H1 (cell line): ENCODE data around the gene MYPN. TPM values are rescaled to one million over a fixed set of nuclear protein-coding genes. Genes with fewer than 3 reads are reported as not detected.

ENCODE experiments used
- CTCF ChIA-PET: fragments of 300-600 bp; sonication (Branson Sonifier 250); formaldehyde crosslinking; loops from one replicate; lab custom pipeline; 2021; ENCODE audit not compliant: partially characterized antibody; lab: Charles Lee
- POLR2A ChIA-PET: fragments of 300-600 bp; sonication (Branson Sonifier 250); formaldehyde crosslinking; loops from one replicate; lab custom pipeline; 2021; ENCODE audit warnings: inconsistent platforms; ENCODE audit not compliant: partially characterized antibody; lab: Charles Lee
- DNase-seq, 2 experiments: peaks; one replicate each; pipeline versions ENCODE4 v3.0.0 to v3.0.0-alpha.2; 2010 to 2022; ENCODE audit warnings: low spot score in 2 of 2, low read depth in 1 of 2, mixed read lengths in 1 of 2
- FAIRE-seq: peaks from 2 replicates; lab custom pipeline; 2011; peaks lifted over from hg19 to GRCh38; lab: Jason Lieb, UNC
- H2AFZ ChIP-seq: 2 replicates; pipeline ENCODE4 v1.8.1; 2012; ENCODE audit warnings: low read length, inconsistent platforms
- H2AK5ac ChIP-seq: 2 replicates; pipeline ENCODE4 v1.6.1; 2013; ENCODE audit warnings: low read depth, low read length
- H2BK120ac ChIP-seq: replicated peaks from 2 replicates; pipeline ENCODE3; 2013; ENCODE audit warnings: low read depth, low read length, inconsistent platforms
- H2BK12ac ChIP-seq: 2 replicates; pipeline ENCODE4 v1.6.1; 2013; ENCODE audit warnings: low read depth, low read length
- H2BK15ac ChIP-seq: 2 replicates; pipeline ENCODE4 v1.6.1; 2013; ENCODE audit warnings: low read length
- H2BK20ac ChIP-seq: 2 replicates; pipeline ENCODE4 v1.6.1; 2013; ENCODE audit warnings: low read length
- H2BK5ac ChIP-seq: 2 replicates; pipeline ENCODE4 v1.6.1; 2013; ENCODE audit warnings: low read depth, low read length
- H3K14ac ChIP-seq: 2 replicates; pipeline ENCODE4 v1.6.1; 2013; ENCODE audit warnings: inconsistent platforms; ENCODE audit not compliant: insufficient read length
- H3K18ac ChIP-seq: 2 replicates; pipeline ENCODE4 v1.6.1; 2013; ENCODE audit warnings: low read length; ENCODE audit errors: extremely low read depth
- H3K23ac ChIP-seq: 2 replicates; pipeline ENCODE4 v1.6.1; 2013; ENCODE audit warnings: inconsistent platforms; ENCODE audit not compliant: insufficient read length
- H3K23me2 ChIP-seq: 2 replicates; pipeline ENCODE4 v1.6.1; 2013; ENCODE audit warnings: low read depth, low read length
- H3K27ac ChIP-seq: 2 replicates; pipeline ENCODE4 v1.6.1; 2011; ENCODE audit warnings: low read depth, low read length, inconsistent platforms
- H3K27me3 ChIP-seq, 4 experiments: replicated peaks in 1 of 4; 1 replicate in 1 of 4; 2 replicates in 3 of 4; pipeline versions ENCODE4 v1.6.1 to v1.8.1; 2011 to 2013; ENCODE audit warnings: low read length in 3 of 4, mild to moderate bottlenecking in 3 of 4, inconsistent platforms in 2 of 4, mixed read lengths in 2 of 4, moderate library complexity in 1 of 4; ENCODE audit not compliant: control insufficient read depth in 3 of 4, insufficient read depth in 3 of 4; ENCODE audit errors: extremely low read depth in 1 of 4
- H3K36me3 ChIP-seq, 4 experiments: 2 replicates each; pipeline versions ENCODE4 v1.6.1 to v1.8.1; 2011 to 2013; ENCODE audit warnings: mild to moderate bottlenecking in 4 of 4, low read length in 3 of 4, moderate library complexity in 2 of 4, control low read depth in 1 of 4, inconsistent platforms in 1 of 4; ENCODE audit not compliant: insufficient read depth in 4 of 4, control insufficient read depth in 2 of 4
- H3K4ac ChIP-seq: replicated peaks from 2 replicates; pipeline ENCODE3; 2013; ENCODE audit warnings: low read length, low read depth, mixed read lengths, inconsistent platforms; ENCODE audit not compliant: insufficient read length
- H3K4me1 ChIP-seq, 4 experiments: replicated peaks in 1 of 4; 1 replicate in 1 of 4; 2 replicates in 3 of 4; pipeline versions ENCODE4 v1.6.1 to v1.8.1; 2011 to 2013; ENCODE audit warnings: low read length in 3 of 4, inconsistent platforms in 2 of 4, mixed read lengths in 1 of 4; ENCODE audit not compliant: insufficient read depth in 4 of 4, control insufficient read depth in 3 of 4
- H3K4me2 ChIP-seq, 2 experiments: 2 replicates each; pipeline versions ENCODE4 v1.6.1 to v1.8.1; 2011 to 2013; ENCODE audit warnings: low read depth in 2 of 2, low read length in 2 of 2, control low read depth in 1 of 2, inconsistent platforms in 1 of 2, mild to moderate bottlenecking in 1 of 2; ENCODE audit not compliant: insufficient read depth in 1 of 2
- H3K4me3 ChIP-seq, 4 experiments: fragments of 200-600, 300-600 bp in 1 of 4; sonication (generic), shearing (Covaris generic), sonication (Bioruptor Twin) in 1 of 4; 2 replicates each; pipeline versions ENCODE4 v1.5.1 to v1.8.1; 2011 to 2016; ENCODE audit warnings: low read length in 4 of 4, low read depth in 3 of 4, control low read depth in 2 of 4, inconsistent platforms in 2 of 4, mild to moderate bottlenecking in 2 of 4, mixed read lengths in 1 of 4, moderate library complexity in 1 of 4; ENCODE audit not compliant: insufficient read depth in 2 of 4; ENCODE audit errors: extremely low read depth in 1 of 4
- H3K56ac ChIP-seq: replicated peaks from 2 replicates; pipeline ENCODE3; 2013; ENCODE audit warnings: low read depth, mild to moderate bottlenecking, mixed read lengths, low read length, inconsistent platforms; ENCODE audit not compliant: insufficient read length
- H3K79me1 ChIP-seq: 2 replicates; pipeline ENCODE4 v1.6.1; 2013; ENCODE audit warnings: low read depth, low read length, control low read depth
- H3K79me2 ChIP-seq, 2 experiments: 2 replicates each; pipeline versions ENCODE4 v1.6.1 to v1.8.1; 2012 to 2013; ENCODE audit warnings: low read length in 2 of 2, mild to moderate bottlenecking in 2 of 2, inconsistent platforms in 1 of 2; ENCODE audit not compliant: insufficient read depth in 2 of 2, control insufficient read depth in 1 of 2
- H3K9ac ChIP-seq, 4 experiments: replicated peaks in 1 of 4; 1 replicate in 1 of 4; 2 replicates in 3 of 4; pipeline versions ENCODE4 v1.6.1 to v1.8.1; 2011 to 2013; ENCODE audit warnings: low read depth in 3 of 4, low read length in 3 of 4, control low read depth in 2 of 4, mild to moderate bottlenecking in 2 of 4, moderate library complexity in 2 of 4, inconsistent platforms in 1 of 4; ENCODE audit errors: extremely low read depth in 1 of 4
- H3K9me3 ChIP-seq, 2 experiments: 2 replicates each; pipeline versions ENCODE4 v1.6.1 to v1.8.1; 2012 to 2013; ENCODE audit warnings: mild to moderate bottlenecking in 2 of 2, moderate library complexity in 2 of 2, control low read depth in 1 of 2, inconsistent platforms in 1 of 2, low read depth in 1 of 2, low read length in 1 of 2, mixed read lengths in 1 of 2; ENCODE audit not compliant: insufficient read depth in 2 of 2
- H4K20me1 ChIP-seq, 2 experiments: replicated peaks in 1 of 2; 2 replicates each; pipeline versions ENCODE3 to v1.8.1; 2011 to 2013; ENCODE audit warnings: inconsistent platforms in 2 of 2, low read length in 2 of 2, mild to moderate bottlenecking in 1 of 2; ENCODE audit not compliant: insufficient read depth in 2 of 2, control insufficient read depth in 1 of 2
- H4K5ac ChIP-seq: 2 replicates; pipeline ENCODE4 v1.6.1; 2013; ENCODE audit warnings: low read length, low read depth, mixed read lengths, inconsistent platforms; ENCODE audit not compliant: insufficient read length
- H4K8ac ChIP-seq: 2 replicates; pipeline ENCODE4 v1.8.0; 2013; ENCODE audit warnings: mild to moderate bottlenecking, moderate library complexity, low read length, inconsistent platforms; ENCODE audit not compliant: insufficient read depth; ENCODE audit errors: extremely low read depth
- H4K91ac ChIP-seq: replicated peaks from 2 replicates; pipeline ENCODE3; 2013; ENCODE audit warnings: low read length, mixed read lengths, inconsistent platforms; ENCODE audit not compliant: insufficient read length
- JUN ChIP-seq: IDR thresholded peaks from 2 replicates; pipeline ENCODE4 v1.6.1; 2011; ENCODE audit warnings: low read depth, mild to moderate bottlenecking, improper control_type of control experiment, low read length
- RFX5 ChIP-seq: IDR thresholded peaks from 2 replicates; pipeline ENCODE4 v1.6.1; 2011; ENCODE audit warnings: low read depth, low read length, improper control_type of control experiment, borderline replicate concordance
- WGBS, 2 experiments: shearing (Covaris generic) in 1 of 2; methylation state at CpG; one replicate each; pipeline versions ENCODE4 v1.1.6 to v1.1.7; 2013 to 2015; ENCODE audit warnings: low lambda C conversion rate in 2 of 2, mixed read lengths in 2 of 2, inconsistent platforms in 1 of 2, low coverage in 1 of 2, missing lambda C conversion rate in 1 of 2; ENCODE audit not compliant: insufficient replicate concordance in 2 of 2, insufficient coverage in 1 of 2, insufficient read length in 1 of 2; ENCODE audit errors: extremely low coverage in 1 of 2, missing lambda C conversion rate in 1 of 2; 5-methylcytosine and 5-hydroxymethylcytosine counted together
- polyA plus RNA-seq, 7 experiments: library from polyadenylated mRNA; depleted of rRNA in 3 of 7; stranded (reverse) in 5 of 7; unstranded in 2 of 7; fragments of >200 nt in 5 of 7; fragments of 200-250 nt in 2 of 7; gene quantifications; 1 replicate in 5 of 7; 2 replicates in 1 of 7; 4 replicates in 1 of 7; pipeline versions ENCODE4 v1.2.1 to v1.2.3, GENCODE V29; 2011 to 2013; ENCODE audit warnings: missing spikeins in 2 of 7, mixed read lengths in 2 of 7
- total RNA-seq: library from RNA; stranded (reverse); fragmentation: NEBNext Ultra II Directional; extraction: Animal tissue kit (Norgen Biotek cat#: 25700); gene quantifications from 2 replicates; pipeline ENCODE4 v1.2.1, GENCODE V29; 2021

MYPN gene
- total and polyA plus RNA-seq, 2 of the 8 experiments (the other 6 are each of a cell fraction or from before 2014, with no cell fraction given) = not detected

- ChIA-PET POLR2A (no interaction called here), CTCF (no interaction called here)
- TF ChIP-seq RFX5 = no peak
- no peak for TF ChIP-seq JUN
- no peak overlapping the region for H2BK20ac ChIP-seq
- no peaks in the 10 kb centered on the region for H3K4me1 ChIP-seq
- H3K79me1 ChIP-seq = no peaks in the 10 kb centered on the region
- H3K23me2 ChIP-seq = no peaks in the 10 kb centered on the region
- no peak overlapping the region for H3K4ac ChIP-seq
- no peak overlapping the region for H3K4me3 ChIP-seq
- H2AFZ ChIP-seq = no peak overlapping the region
- FAIRE-seq (no peak), DNase-seq (no peak)
- H2BK12ac ChIP-seq = no peak overlapping the region
- H3K18ac ChIP-seq = no peak overlapping the region
- no peak overlapping the region for H2BK120ac ChIP-seq
- H3K79me2 ChIP-seq = no peaks in the 10 kb centered on the region
- H4K20me1 ChIP-seq = no peaks in the 10 kb centered on the region
- no peak overlapping the region for H3K27ac ChIP-seq
- H2AK5ac ChIP-seq = no peak overlapping the region
- 95% methylated on average over 3 of the region's 3 CpGs; no CpG with 5 or more reads in 1 of the 2 experiments for WGBS, 2 experiments
- no peaks in the 10 kb centered on the region for H3K27me3 ChIP-seq
- no peak overlapping the region for H2BK5ac ChIP-seq
- no peak overlapping the region for H4K91ac ChIP-seq
- no peaks in the 10 kb centered on the region for H3K9me3 ChIP-seq
- H3K56ac ChIP-seq = no peak overlapping the region
- H4K5ac ChIP-seq = no peak overlapping the region
- H3K14ac ChIP-seq = no peak overlapping the region
- no peak overlapping the region for H3K23ac ChIP-seq
- H3K36me3 ChIP-seq = no peaks in the 10 kb centered on the region
- H3K9ac ChIP-seq = no peak overlapping the region
- no peak overlapping the region for H3K4me2 ChIP-seq
- H2BK15ac ChIP-seq = no peak overlapping the region
- H4K8ac ChIP-seq = no peak overlapping the region
These were observed 1.2 kb upstream of the MYPN start for GRCh38 chr10:68108051-68108450.
